Neural cell (in vitro differentiated cells): ENCODE measurements around the gene LRP1. TPM values are rescaled to one million over a fixed set of nuclear protein-coding genes. Genes with fewer than 3 reads are reported as not detected.

Source experiments
- H2AFZ ChIP-seq: fragments of 200-600, 300-800 bp; sonication (generic), shearing (Covaris generic); 2 replicates; pipeline ENCODE4 v1.6.0; 2014; ENCODE audit warnings: low read depth, mild to moderate bottlenecking, antibody characterized with exemption, low read length, moderate library complexity
- H3F3A ChIP-seq: fragments of 200-600 bp; shearing (Covaris generic); 2 replicates; pipeline ENCODE4 v1.6.1; 2016; ENCODE audit warnings: mild to moderate bottlenecking, moderate library complexity, mixed read lengths, antibody characterized with exemption, low read length; ENCODE audit not compliant: insufficient read depth, poor library complexity, severe bottlenecking
- H3K27ac ChIP-seq: fragments of 200-600, 300-800 bp; sonication (generic), shearing (Covaris generic); 2 replicates; pipeline ENCODE4 v1.5.1; 2014; ENCODE audit warnings: mild to moderate bottlenecking, low read length, moderate library complexity
- H3K27me3 ChIP-seq: fragments of 300-800, 200-600 bp; sonication (generic), shearing (Covaris generic); 2 replicates; pipeline ENCODE4 v1.6.0; 2014; ENCODE audit warnings: mild to moderate bottlenecking, low read depth, low read length, moderate library complexity; ENCODE audit not compliant: insufficient read depth
- H3K36me3 ChIP-seq: fragments of 300-800, 200-600 bp; sonication (generic), shearing (Covaris generic); 2 replicates; pipeline ENCODE4 v1.5.1; 2014; ENCODE audit warnings: mild to moderate bottlenecking, antibody characterized with exemption, low read length, moderate library complexity; ENCODE audit not compliant: insufficient read depth
- H3K4me2 ChIP-seq: fragments of 300-800, 200-600 bp; sonication (generic), shearing (Covaris generic); 2 replicates; pipeline ENCODE4 v1.6.0; 2014; ENCODE audit warnings: mild to moderate bottlenecking, low read length
- H3K4me3 ChIP-seq: fragments of 300-800, 200-600 bp; sonication (generic), shearing (Covaris generic); 2 replicates; pipeline ENCODE4 v1.5.1; 2014; ENCODE audit warnings: mild to moderate bottlenecking, low read length, moderate library complexity
- H3K79me2 ChIP-seq: fragments of 200-600 bp; shearing (Covaris generic); replicated peaks from 2 replicates; pipeline ENCODE4 v1.6.0; 2014; ENCODE audit warnings: mild to moderate bottlenecking, low read length, moderate library complexity; ENCODE audit not compliant: insufficient read depth
- H3K9ac ChIP-seq: fragments of 300-800, 200-600 bp; sonication (generic), shearing (Covaris generic); 2 replicates; pipeline ENCODE4 v1.6.1; 2016; ENCODE audit warnings: mild to moderate bottlenecking, low read length, mixed read lengths
- H3K9me2 ChIP-seq: fragments of 200-600 bp; shearing (Covaris generic); 2 replicates; pipeline ENCODE4 v1.6.1; 2016; ENCODE audit warnings: mild to moderate bottlenecking, low read length, mixed read lengths; ENCODE audit not compliant: insufficient read depth
- H3K9me3 ChIP-seq: fragments of 200-600, 300-800 bp; sonication (generic), shearing (Covaris generic); 2 replicates; pipeline ENCODE4 v1.6.1; 2016; ENCODE audit warnings: mild to moderate bottlenecking, mixed run types, low read length, moderate library complexity, mixed read lengths
- H4K20me1 ChIP-seq: fragments of 200-600 bp; shearing (Covaris generic); 2 replicates; pipeline ENCODE4 v1.6.1; 2016; ENCODE audit warnings: mild to moderate bottlenecking, mixed run types; ENCODE audit not compliant: insufficient read depth
- CTCF ChIP-seq: fragments of 450-650 bp; IDR thresholded peaks from 2 replicates; pipeline ENCODE4 v1.5.1; 2014; ENCODE audit warnings: antibody characterized with exemption, mild to moderate bottlenecking, moderate library complexity; ENCODE audit not compliant: poor library complexity, severe bottlenecking
- EP300 ChIP-seq: fragments of 450-650 bp; conservative IDR thresholded peaks from 2 replicates; pipeline ENCODE4 v1.6.1; 2014; ENCODE audit warnings: antibody characterized with exemption, mild to moderate bottlenecking, moderate library complexity; ENCODE audit not compliant: poor library complexity, severe bottlenecking
- EZH2 ChIP-seq: fragments of 200-600, 300-800 bp; shearing (Covaris generic), sonication (generic); IDR thresholded peaks from 2 replicates; pipeline ENCODE4 v1.6.1; 2014; ENCODE audit warnings: antibody characterized with exemption, low read length, borderline replicate concordance, mild to moderate bottlenecking; ENCODE audit not compliant: insufficient read depth, poor library complexity, severe bottlenecking
- MXI1 ChIP-seq: fragments of 450-650 bp; conservative IDR thresholded peaks from 2 replicates; pipeline ENCODE4 v1.6.1; 2014; ENCODE audit warnings: antibody characterized with exemption, mild to moderate bottlenecking; ENCODE audit not compliant: poor library complexity, severe bottlenecking
- POLR2AphosphoS5 ChIP-seq: IDR thresholded peaks from 2 replicates; pipeline ENCODE4 v1.6.1; 2012
- RAD21 ChIP-seq: fragments of 450-650 bp; conservative IDR thresholded peaks from 2 replicates; pipeline ENCODE4 v1.6.1; 2014; ENCODE audit warnings: antibody characterized with exemption, mild to moderate bottlenecking, moderate library complexity
- REST ChIP-seq: IDR thresholded peaks from 2 replicates; pipeline ENCODE4 v1.6.1; 2012; ENCODE audit warnings: borderline replicate concordance
- SMC3 ChIP-seq: fragments of 450-650 bp; conservative IDR thresholded peaks from 2 replicates; pipeline ENCODE4 v1.6.1; 2014; ENCODE audit warnings: antibody characterized with exemption, mild to moderate bottlenecking, moderate library complexity; ENCODE audit not compliant: poor library complexity
- TAF1 ChIP-seq: IDR thresholded peaks from 2 replicates; pipeline ENCODE4 v1.6.1; 2012; ENCODE audit warnings: low read depth
- polyA plus RNA-seq: library from polyadenylated mRNA; depleted of rRNA; stranded (reverse); fragments of >200 nt; gene quantifications from 2 replicates; pipeline ENCODE4 v1.2.3, GENCODE V29; 2014

LRP1 gene
- polyA plus RNA-seq, 1 donor from 2014 or later, result 18.2 TPM

- no peak overlapping the region for H3K9ac ChIP-seq
- H3K27me3 ChIP-seq, result peaks cover 91% of the 10 kb centered on the region
- H3K79me2 ChIP-seq, result no peaks in the 10 kb centered on the region
- no peaks in the 10 kb centered on the region for H3F3A ChIP-seq
- H3K9me3 ChIP-seq, result no peaks in the 10 kb centered on the region
- H3K4me3 ChIP-seq, result no peak overlapping the region
- no peak for TF ChIP-seq POLR2AphosphoS5
- no peak for TF ChIP-seq MXI1
- no peak for TF ChIP-seq TAF1
- TF ChIP-seq CTCF, result no peak
- TF ChIP-seq EZH2, result no peak
- TF ChIP-seq SMC3, result no peak
- no peak for TF ChIP-seq RAD21
- no peak for TF ChIP-seq EP300
- no peak for TF ChIP-seq REST
- no peak overlapping the region for H2AFZ ChIP-seq
- H4K20me1 ChIP-seq, result no peaks in the 10 kb centered on the region
- peaks cover 6% of the 10 kb centered on the region for H3K36me3 ChIP-seq
- no peak overlapping the region for H3K27ac ChIP-seq
- H3K9me2 ChIP-seq, result no peaks in the 10 kb centered on the region
- no peak overlapping the region for H3K4me2 ChIP-seq
These were observed 90.0 kb downstream of the LRP1 start for GRCh38 chr12:57218030-57218853.

GRCh38 chr12:57219205-57219992, 91.1 kb downstream of the LRP1 start:
- Histone ChIP-seq H3K27ac (no peak overlapping the region), H3K4me3 (peak overlapping the region; percentile 51), H4K20me1 (no peaks in the 10 kb centered on the region), H3K9me2 (no peaks in the 10 kb centered on the region), H3F3A (no peaks in the 10 kb centered on the region), H3K9ac (no peak overlapping the region), H3K36me3 (no peaks in the 10 kb centered on the region), H3K9me3 (no peaks in the 10 kb centered on the region), H3K4me2 (no peak overlapping the region), H3K27me3 (peaks cover 98% of the 10 kb centered on the region), H2AFZ (no peak overlapping the region), H3K79me2 (no peaks in the 10 kb centered on the region)
- TF ChIP-seq REST (no peak), EZH2 (no peak), EP300 (no peak), RAD21 (no peak), TAF1 (no peak), SMC3 (no peak), POLR2AphosphoS5 (no peak), CTCF (no peak), MXI1 (no peak)
